ENCODE measurements around the gene NHEJ1.

NHEJ1 gene

DNA sequence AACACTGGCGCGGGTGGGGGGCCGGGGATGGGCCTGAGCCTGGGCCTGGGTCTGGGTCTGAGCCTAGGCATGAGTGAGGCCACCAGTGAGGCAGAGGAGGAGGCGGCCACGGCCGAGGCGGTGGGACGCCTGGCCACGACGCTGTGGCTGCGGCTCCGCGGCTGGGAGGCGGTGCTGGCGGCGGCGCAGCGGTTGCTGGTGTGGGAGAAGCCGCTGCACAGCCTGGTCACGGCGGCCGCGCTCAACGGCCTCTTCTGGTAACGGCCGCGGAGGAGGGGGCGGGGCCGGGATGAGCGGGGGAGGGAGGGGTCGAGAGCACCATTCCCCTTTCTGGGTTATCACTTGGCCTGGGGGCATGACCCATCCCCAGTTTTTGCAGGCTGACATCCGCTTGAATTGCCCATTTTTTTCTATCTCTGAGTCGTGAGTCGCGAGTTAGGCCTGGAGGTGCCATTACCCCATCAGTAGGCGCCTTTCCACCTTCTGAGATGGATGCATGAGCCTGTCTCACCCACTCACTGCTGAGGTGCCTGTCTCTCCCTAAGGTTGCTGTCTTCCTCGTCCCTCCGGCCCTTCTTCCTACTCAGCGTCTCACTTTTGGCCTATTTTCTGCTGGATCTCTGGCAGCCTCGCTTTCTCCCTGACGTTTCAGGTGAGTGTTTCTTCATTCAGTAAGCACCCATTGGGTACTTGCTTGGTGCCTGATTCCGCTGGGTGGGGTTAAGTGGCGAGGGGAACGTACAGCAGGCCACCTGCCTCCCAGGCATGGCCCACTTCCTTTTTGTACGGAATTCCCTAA is 18.0 kb upstream of the NHEJ1 start:
- Histone ChIP-seq H3K9me3 (no peaks in the 10 kb centered on the region), H3K4me1 (no peaks in the 10 kb centered on the region), H3K36me3 (peaks cover 20% of the 10 kb centered on the region), H3K4me3 (ENCODE audit: low read depth, low read length) (peak overlapping the region; percentile 66), H3K27me3 (no peaks in the 10 kb centered on the region)
- peak; percentile 57 for DNase-seq
- TF ChIP-seq CTCF (IDR thresholded peaks at IDR 0.05; ENCODE audit: low read depth, low read length) = no peak

- peak within 1 kb of the TSS; percentile 66 for H3K4me3 ChIP-seq (ENCODE audit: low read depth, low read length)
- no peak; the same call in none of the 2 replicates for TF ChIP-seq CTCF (IDR thresholded peaks at IDR 0.05; ENCODE audit: low read depth, low read length)
- H3K9me3 ChIP-seq = no peaks in the 10 kb centered on the region
- no peaks in the 10 kb centered on the region for H3K4me1 ChIP-seq
- peak; percentile 90 for DNase-seq
- no peaks in the 10 kb centered on the region for H3K27me3 ChIP-seq
- peaks cover 23% of the 10 kb centered on the region for H3K36me3 ChIP-seq
Measured at GRCh38 chr2:219177552-219178376, 17.1 kb upstream of the NHEJ1 start, which contains the start of gene RETREG2. TSS of gene RETREG2 (plus strand) at chr2:219178275. CDS start at chr2:219178353, 78 bp downstream.

DNA sequence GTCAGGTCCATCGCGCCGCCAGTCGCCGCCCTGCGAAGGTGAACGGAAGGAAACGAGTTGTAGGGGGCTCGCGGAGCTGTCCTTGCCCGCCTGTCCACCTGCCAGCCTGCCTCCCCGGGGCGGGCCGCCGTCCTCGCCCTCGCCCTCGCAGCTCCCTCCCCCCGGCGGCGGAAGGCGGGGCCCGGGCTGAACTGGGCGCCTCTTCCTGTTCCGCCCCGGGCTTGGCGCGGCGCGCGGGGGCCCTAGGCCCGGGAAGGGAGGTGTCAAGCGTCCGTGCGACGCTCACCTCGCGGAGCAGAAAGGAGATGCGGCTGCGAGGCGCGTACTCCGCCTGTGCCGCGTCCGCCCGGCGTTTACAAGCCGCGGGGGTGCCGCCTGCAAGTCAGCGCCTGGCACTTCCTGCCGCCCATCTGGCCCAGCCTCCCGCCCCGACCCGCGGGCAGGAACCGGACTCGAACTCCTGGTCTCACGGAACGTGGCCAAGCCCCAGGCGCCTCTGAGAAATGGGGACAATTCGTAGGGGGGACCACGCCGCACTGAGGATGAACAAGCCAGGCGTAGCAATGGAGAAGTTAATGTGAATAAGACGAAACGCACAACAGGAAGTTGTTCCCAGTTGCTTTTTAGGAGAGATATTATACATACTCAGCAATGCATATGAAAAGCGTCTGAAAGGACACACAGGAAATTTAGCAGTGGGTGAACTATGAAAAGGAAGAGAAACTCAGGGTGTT is 16.4 kb upstream of the NHEJ1 start, which contains the start of gene CNPPD1:
CNPPD1 (minus strand) TSS at position 108 of the 734 bp plus-strand sequence; CDS start at position 11, 97 bp downstream.
- peak; percentile 89 for DNase-seq
- Histone ChIP-seq H3K27me3 (no peaks in the 10 kb centered on the region), H3K36me3 (peaks cover 18% of the 10 kb centered on the region), H3K4me3 (ENCODE audit: low read depth, low read length) (peak within 1 kb of the TSS; percentile 61), H3K9me3 (no peaks in the 10 kb centered on the region), H3K4me1 (no peaks in the 10 kb centered on the region)
- TF ChIP-seq CTCF (IDR thresholded peaks at IDR 0.05; ENCODE audit: low read depth, low read length) = no peak

GRCh38 chr2:219175928-219176817 is 15.6 kb upstream of the NHEJ1 start:
- Histone ChIP-seq H3K4me3 (ENCODE audit: low read depth, low read length) (peak overlapping the region; percentile 61), H3K36me3 (peaks cover 12% of the 10 kb centered on the region), H3K4me1 (no peaks in the 10 kb centered on the region), H3K9me3 (no peaks in the 10 kb centered on the region), H3K27me3 (no peaks in the 10 kb centered on the region)
- no peak for TF ChIP-seq CTCF (IDR thresholded peaks at IDR 0.05; ENCODE audit: low read depth, low read length)
- DNase-seq = peak; percentile 58

DNA sequence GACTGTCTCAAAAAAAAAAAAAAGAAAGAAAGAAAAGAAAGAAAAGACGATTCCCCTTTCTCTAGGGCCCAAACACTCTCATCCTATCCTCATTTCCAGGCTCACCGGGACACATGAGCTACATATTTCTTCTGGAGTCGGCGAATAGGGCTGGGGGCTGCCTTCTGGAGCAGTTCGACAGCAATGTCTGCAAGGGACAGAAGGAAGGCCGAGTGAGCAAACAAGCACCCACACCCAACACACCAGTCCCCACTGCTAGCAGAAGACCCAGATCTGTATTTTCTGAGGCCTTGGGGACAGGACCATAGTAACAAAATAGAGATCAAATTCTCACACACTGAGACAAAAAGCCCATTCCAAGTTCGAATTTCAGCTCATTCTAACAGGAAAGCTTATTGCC is 14.9 kb upstream of the NHEJ1 start:
- Histone ChIP-seq H3K9me3 (no peaks in the 10 kb centered on the region), H3K36me3 (peaks cover 12% of the 10 kb centered on the region), H3K4me3 (ENCODE audit: low read depth, low read length) (0 out of 2 replicates have a peak overlapping the region, but pooled peaks have one; percentile 61), H3K4me1 (no peaks in the 10 kb centered on the region), H3K27me3 (no peaks in the 10 kb centered on the region)
- no peak for DNase-seq
- no peak for TF ChIP-seq CTCF (IDR thresholded peaks at IDR 0.05; ENCODE audit: low read depth, low read length)

Data from BE2C (cell line).